ENCODE measurements around the gene IGSF9.
"Not testable (repeated sequence)": the region's sequence is repeated elsewhere in the genome, so short reads cannot be mapped to it uniquely, and the experiment has no call there.

Gene IGSF9

DNA sequence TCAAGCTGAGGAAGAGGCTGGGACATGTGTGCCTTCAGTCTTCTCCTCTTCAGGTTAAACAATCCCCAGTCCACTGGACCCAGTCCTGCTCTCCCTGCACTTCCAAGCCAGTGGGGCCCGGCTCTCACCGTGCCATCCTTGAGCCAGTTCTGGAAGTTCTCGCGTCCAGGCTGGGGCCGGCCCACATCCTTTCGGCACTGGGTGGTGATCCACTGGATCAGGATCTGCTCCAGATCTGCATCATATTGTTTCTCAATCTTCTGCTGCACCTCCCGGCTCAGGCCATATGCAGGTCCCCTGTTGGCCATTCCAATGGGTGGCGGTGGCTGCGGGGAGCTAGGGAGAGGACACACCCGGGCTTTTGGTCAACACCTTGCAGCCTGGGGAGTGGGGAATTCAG, 25.2 kb downstream of the IGSF9 start:
- no peak for DNase-seq (ENCODE audit: low read depth in 2 of 2)

GRCh38 chr1:159919236-159919865, 26.1 kb downstream of the IGSF9 start:
- DNase-seq (ENCODE audit: low read depth in 2 of 2), result no peak

GRCh38 chr1:159918352-159919200, 26.8 kb downstream of the IGSF9 start:
- DNase-seq (ENCODE audit: low read depth in 2 of 2), result no peak

DNA sequence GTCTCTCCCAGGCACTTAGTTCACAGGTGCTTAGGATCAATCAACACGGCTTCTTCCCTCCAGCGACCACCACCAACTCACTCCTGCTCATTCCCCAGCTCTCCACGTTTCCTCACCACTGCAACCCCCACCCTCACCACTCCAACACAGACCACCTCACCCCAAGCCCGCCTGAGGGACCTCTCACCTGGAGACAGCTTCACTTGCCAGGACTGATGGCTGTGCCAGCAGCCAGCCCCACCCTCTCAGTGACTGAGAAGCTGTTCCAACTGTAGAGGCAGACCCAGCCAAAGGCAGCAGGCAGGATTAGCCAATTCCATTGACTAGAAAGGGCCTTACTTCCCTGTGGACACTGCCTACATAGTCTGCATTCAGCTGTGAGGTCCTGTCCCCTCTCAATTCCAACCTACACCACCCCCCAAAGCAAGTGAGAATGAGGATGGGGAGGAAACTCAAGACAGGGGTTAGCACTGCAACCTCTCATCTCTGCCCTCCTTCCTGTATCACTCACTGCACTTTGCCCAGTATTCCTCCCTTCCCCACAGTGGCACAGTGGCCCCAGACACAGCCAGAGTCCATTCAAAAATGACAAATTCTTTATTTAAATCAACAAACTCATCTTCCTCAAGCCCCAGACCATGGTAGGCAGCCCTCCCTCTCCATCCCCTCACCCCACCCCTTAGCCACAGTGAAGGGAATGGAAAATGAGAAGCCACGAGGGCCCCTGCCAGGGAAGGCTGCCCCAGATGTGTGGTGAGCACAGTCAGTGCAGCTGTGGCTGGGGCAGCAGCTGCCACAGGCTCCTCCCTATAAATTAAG, 27.7 kb downstream of the IGSF9 start:
- DNase-seq (ENCODE audit: low read depth in 2 of 2), result no peak

GRCh38 chr1:159916242-159917051, 29.0 kb downstream of the IGSF9 start:
- DNase-seq (ENCODE audit: low read depth in 2 of 2), result no peak

- DNase-seq (ENCODE audit: low read depth in 2 of 2), result no peak
These were observed 29.7 kb downstream of the IGSF9 start for GRCh38 chr1:159915571-159916241.

DNA sequence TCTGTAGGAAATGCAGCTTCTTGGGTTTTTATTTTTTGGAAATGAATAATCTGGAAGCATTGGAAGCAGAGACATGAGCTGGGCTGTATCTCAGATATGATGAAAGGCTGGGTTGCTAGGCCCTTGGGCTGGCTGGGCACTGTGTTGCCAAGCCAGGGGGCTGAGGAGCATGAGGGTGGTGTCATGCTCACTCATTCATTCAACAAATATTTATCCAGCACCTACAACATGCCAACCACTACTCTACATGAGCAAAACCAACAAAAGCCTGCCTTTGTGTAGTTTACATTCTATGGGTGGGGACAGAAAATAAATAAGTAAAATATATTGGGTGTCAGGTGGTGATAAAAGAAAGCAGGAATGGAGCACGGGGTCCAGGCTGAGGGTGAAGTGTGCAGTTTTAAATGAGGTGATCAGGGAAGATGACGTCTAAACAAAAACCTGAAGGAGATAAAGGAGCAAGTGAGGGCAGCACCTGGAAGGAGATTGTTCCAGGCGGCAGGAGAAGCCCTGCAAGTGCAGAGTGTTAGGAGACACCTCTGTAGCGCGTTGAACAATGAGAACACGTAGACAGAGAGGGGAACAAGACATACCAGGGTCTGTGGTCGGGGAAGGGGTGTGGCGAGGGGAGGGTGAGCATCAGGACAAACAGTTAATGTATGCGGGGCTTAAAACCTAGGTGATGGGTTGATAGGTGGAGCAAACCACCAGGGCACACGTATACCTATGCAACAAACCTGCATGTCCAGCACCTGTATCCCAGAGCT, 31.0 kb downstream of the IGSF9 start:
- DNase-seq (ENCODE audit: low read depth in 2 of 2), result no peak

DNA sequence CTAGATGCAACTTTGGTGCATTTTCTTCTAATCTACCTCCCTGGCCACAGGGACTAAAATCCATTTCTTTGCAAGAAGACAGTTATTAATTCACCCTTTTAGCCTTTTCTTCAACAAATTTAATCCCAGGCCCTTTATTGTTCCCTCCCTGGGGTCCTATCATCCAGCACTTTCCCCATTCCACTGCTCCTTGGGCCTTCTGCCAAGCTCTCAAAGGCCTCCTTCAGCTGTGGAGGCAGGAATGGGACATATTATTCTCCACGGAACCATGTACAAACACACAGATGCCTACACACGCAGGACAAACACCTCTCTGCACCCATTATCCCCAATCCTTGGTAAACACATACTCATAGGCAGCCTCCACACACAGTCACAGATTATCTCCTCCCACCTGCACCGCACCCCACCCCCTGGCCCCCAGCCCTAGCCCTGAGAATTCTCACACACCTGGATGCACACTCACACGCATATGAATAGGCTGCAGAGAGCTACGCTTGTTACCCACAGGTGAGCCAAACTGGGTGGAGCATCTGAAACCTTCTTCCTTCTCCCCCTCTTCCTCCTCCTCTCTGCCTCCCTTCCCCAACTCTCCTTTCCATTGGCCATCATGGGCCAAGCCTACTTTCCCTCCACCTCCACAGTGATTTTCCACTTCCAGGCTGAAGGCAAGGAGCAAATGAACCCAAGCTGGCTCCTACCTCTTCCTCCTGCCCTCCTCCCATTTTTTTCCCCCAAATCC, 31.8 kb downstream of the IGSF9 start:
- no peak for DNase-seq (ENCODE audit: low read depth in 2 of 2)

GRCh38 chr1:159911326-159912070, 33.9 kb downstream of the IGSF9 start:
- DNase-seq (ENCODE audit: low read depth in 2 of 2), result no peak

DNA sequence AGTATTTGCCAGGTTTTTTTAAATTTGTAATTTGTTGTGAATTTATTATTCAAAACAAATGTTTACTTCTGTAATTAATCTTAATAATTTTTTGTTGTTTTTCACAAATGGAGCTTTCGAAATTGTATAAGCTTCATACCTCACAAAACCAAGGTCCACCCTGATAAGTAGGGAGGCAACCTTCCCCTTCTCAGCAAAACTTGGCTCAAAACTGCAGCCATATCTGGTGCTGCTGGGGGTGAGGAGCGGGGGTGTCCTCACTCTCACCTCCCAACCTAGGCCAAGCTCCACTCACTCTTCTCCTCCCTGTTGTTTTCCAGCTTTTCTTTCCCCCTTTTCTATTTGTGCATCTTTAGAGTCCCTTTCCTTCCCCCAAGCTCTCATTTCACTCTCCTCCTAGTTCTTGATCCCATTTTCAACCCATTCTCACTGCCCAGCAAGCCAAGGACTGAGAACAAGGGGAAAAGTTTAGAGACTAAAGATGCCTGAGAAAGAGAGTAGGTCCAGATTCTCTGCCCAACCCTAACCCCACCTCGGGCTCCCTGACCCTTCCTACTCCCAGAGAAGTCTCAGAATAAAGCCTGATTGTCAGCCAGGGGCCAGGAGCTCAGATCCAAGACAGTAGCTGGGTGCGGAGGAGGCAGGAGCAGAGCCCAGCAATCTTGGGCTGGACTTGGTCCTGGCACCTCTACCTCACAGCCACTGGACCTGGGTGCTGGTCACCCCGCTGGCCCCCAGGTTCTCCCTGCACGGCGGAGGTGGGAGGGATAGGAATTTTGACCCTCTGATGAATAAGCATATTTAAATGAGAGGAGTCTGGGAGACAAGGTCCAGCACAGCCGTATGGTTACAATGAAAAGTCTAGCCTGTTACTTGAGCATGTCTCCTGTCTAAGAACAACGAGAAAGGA, 37.1 kb downstream of the IGSF9 start:
- no peak for DNase-seq (ENCODE audit: low read depth in 2 of 2)

DNA sequence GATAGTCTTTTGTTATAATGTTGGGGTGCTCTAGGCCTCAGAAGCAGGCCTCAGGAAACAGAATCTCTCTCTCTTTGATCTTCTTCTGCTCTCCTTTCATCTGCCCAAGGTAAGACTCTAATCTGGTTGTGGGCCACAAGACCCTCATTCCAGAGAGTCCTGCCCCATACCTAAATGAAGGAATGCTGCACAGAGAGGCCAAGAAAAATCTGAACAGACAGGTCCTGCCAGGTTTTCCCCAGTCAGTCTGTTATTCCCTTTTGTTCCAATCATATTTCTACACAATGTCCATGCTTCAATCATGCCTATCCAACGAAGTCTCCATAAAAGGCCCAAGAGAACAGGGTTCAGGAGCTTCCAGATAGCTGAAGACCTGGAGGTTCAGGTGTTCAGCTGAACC, 38.5 kb downstream of the IGSF9 start:
- no peak for DNase-seq (ENCODE audit: low read depth in 2 of 2)

GRCh38 chr1:159904036-159904435, 41.4 kb downstream of the IGSF9 start:
- not testable (repeated sequence) for DNase-seq (ENCODE audit: low read depth in 2 of 2)

DNA sequence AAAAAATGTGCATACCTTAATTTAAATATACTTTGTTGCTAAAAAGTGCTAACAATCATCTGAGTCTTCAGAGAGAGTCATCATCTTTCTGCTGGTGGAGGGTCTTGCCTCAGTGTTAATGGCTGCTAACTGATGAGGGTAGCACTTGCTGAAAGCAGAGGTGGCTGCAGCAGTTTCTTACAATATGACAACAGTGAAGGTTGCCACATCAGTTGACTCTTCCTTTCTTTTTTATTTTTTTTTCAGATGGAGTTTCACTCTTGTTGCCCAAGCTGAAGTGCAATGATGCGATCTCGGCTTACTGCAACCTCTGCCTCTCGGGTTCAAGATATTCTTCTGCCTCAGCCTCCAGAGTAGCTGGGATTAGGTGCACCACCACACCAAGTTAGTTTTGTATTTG, 42.9 kb downstream of the IGSF9 start:
- no peak for DNase-seq (ENCODE audit: low read depth in 2 of 2)

GRCh38 chr1:159900755-159901360, 44.6 kb downstream of the IGSF9 start:
- DNase-seq (ENCODE audit: low read depth in 2 of 2), result no peak

DNA sequence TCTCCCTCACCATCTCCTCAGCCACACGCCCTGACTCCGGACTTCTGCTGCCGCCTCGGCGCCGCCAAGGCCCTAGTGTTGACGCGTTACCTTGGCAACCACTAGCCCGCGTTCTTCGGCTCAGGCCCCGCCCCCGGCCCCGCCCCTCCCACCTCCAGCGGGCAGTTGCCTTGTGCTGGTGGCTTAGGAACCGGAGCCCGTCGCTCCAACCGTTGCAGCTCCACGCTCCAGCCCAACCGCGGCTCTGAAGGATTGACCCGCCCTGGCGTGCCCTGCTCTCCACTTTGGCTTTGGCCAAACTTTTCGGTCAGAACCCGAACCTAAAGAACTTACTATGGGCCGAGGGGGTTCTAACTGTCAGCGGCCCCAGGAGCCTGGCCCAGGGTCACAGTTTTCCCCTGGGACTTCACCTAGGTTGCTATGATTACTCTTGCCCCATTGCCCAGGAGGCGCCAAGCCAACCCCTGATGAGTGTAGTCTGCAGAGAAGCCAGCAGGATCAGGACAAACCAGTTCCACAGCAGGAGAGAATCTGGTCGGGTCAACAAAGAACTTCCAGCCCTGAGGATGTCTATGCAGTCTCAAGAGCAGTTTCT, 45.2 kb downstream of the IGSF9 start, which contains the start of gene CFAP45:
Gene CFAP45 (minus strand): TSS at position 80 of the 595 bp plus-strand sequence. CDS start 67 bp downstream, at position 13.
- no peak for DNase-seq (ENCODE audit: low read depth in 2 of 2)

- not testable (repeated sequence) for DNase-seq (ENCODE audit: low read depth in 2 of 2)
These were observed 45.8 kb downstream of the IGSF9 start for GRCh38 chr1:159899634-159900033.

GRCh38 chr1:159898527-159898926, 46.9 kb downstream of the IGSF9 start:
- no peak for DNase-seq (ENCODE audit: low read depth in 2 of 2)
